Cardiac muscle cell (in vitro differentiated cells and primary cell): Measurements from ENCODE around the gene RTTN. TPM values are rescaled to one million over a fixed set of nuclear protein-coding genes. Genes with fewer than 3 reads are reported as not detected.

ENCODE experiments used
- DNase-seq, 2 donors: peaks; one replicate each; pipeline versions ENCODE4 v3.0.0 to v3.0.0-alpha.2; 2010 to 2017; ENCODE audit warnings: low read depth in 1 of 2, low spot score in 1 of 2
- H3K27ac ChIP-seq: fragments of 200-600 bp; sonication (generic); 2 replicates; pipeline ENCODE4 v1.5.1; 2016
- H3K27me3 ChIP-seq: fragments of 200-600 bp; sonication (generic); 2 replicates; pipeline ENCODE4 v1.6.0; 2016; ENCODE audit warnings: control low read depth
- H3K36me3 ChIP-seq: fragments of 200-600 bp; sonication (generic); 2 replicates; pipeline ENCODE4 v1.5.1; 2016; ENCODE audit warnings: control low read depth
- H3K4me1 ChIP-seq: fragments of 200-600 bp; sonication (generic); 2 replicates; pipeline ENCODE4 v1.8.1; 2017; ENCODE audit warnings: low read depth, mild to moderate bottlenecking, mixed run types
- H3K4me3 ChIP-seq: fragments of 200-600 bp; sonication (generic); 2 replicates; pipeline ENCODE4 v1.5.1; 2016; ENCODE audit warnings: mild to moderate bottlenecking
- H3K9me3 ChIP-seq: fragments of 200-600 bp; sonication (generic); 2 replicates; pipeline ENCODE4 v1.5.1; 2017; ENCODE audit warnings: low read depth, mild to moderate bottlenecking, control low read depth
- polyA plus RNA-seq: library from polyadenylated mRNA; unstranded; fragments of >200 nt; fragmentation: Nextera tagmentation; extraction: Ambion mirVana; gene quantifications from 2 replicates; pipeline ENCODE4 v1.2.1, GENCODE V29; 2016
- total RNA-seq: library from RNA; depleted of rRNA; stranded (reverse); fragments of >200 nt; gene quantifications from 2 replicates; pipeline ENCODE4 v1.2.3, GENCODE V29; 2016
- TF ChIP-seq, protein P1 (sequence below): IDR thresholded peaks from 2 replicates; pipeline ENCODE4 v1.5.1; 2012; ENCODE audit warnings: low read depth, mild to moderate bottlenecking, low read length

The RTTN gene
- total and polyA plus RNA-seq, 2 experiments from 2014 or later = 4.7 to 21.7 TPM

DNA sequence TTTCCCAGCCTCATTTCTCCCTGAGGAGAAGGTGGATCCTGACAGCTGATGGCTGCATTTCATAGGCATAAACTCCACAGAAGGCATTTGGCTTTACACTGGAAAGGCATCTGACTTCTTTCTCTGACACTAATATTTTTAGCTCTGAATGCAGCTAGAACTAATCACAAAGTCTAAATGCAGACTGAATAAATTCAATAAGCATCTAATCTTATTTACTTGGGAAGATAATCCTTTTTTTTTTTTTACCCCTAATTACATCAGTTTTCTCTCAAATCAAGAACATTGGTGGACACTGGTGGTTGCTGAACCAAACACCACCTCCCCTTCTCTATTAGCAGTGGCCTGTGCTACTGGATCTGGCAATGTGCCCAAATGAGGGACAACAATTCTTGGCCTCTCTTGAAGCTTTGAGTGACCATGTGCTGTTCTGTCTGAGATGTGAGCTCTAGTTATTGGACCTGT lies 206.9 kb downstream of the RTTN start:
- Histone ChIP-seq H3K27ac (peak overlapping the region; percentile 53), H3K9me3 (no peaks in the 10 kb centered on the region), H3K27me3 (no peaks in the 10 kb centered on the region), H3K4me3 (no peak overlapping the region), H3K36me3 (peaks cover 3% of the 10 kb centered on the region), H3K4me1 (peaks cover 15% of the 10 kb centered on the region)
- DNase-seq = peak in 1 of 2 donors; percentile 45
- TF ChIP-seq, protein P1, sequence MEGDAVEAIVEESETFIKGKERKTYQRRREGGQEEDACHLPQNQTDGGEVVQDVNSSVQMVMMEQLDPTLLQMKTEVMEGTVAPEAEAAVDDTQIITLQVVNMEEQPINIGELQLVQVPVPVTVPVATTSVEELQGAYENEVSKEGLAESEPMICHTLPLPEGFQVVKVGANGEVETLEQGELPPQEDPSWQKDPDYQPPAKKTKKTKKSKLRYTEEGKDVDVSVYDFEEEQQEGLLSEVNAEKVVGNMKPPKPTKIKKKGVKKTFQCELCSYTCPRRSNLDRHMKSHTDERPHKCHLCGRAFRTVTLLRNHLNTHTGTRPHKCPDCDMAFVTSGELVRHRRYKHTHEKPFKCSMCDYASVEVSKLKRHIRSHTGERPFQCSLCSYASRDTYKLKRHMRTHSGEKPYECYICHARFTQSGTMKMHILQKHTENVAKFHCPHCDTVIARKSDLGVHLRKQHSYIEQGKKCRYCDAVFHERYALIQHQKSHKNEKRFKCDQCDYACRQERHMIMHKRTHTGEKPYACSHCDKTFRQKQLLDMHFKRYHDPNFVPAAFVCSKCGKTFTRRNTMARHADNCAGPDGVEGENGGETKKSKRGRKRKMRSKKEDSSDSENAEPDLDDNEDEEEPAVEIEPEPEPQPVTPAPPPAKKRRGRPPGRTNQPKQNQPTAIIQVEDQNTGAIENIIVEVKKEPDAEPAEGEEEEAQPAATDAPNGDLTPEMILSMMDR = no peak

DNA sequence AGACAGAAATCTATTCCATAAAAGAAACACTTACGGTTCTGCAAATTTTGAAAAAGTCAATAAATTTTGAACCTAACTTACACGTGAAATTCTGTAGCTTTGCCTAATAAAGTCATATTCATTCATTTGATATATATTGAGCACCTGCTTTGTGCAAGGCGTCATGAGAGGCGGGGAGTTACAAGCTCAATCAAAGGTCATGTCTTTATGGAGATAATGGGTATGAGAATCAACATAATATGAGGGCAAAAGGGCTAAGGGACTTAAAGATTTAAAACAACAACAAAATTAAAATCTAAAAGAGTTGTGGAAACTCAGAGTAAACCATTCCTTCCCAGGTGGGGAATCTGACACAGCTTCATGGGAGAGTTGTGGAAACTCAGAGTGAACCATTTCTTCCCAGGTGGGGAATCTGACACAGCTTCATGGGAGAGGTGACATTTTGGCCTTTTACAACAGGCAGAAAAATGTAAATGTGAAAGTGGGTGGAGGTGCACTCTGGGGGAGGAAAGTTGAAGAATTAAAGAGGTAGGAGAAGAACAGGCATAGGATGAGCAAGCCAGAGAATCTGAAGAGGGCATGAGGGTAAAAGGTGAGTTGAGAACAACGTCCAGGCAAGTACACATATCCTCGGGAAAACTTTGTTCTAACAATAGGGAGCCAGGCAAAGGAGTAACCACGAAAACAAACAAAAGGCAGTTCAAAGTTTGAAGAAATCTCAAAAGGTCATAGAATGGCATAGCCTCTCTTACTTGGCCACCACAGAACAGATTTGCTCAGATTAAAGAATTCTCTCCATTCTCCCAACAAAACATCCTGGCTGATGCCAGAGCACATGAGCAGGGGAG lies 208.3 kb downstream of the RTTN start:
- no peak for DNase-seq
- H3K27ac ChIP-seq = no peak overlapping the region
- H3K27me3 ChIP-seq = no peaks in the 10 kb centered on the region
- TF ChIP-seq, protein P1 = no peak
- no peak overlapping the region for H3K4me3 ChIP-seq
- H3K9me3 ChIP-seq = no peaks in the 10 kb centered on the region
- peaks cover 2% of the 10 kb centered on the region for H3K36me3 ChIP-seq
- H3K4me1 ChIP-seq = peaks cover 15% of the 10 kb centered on the region

DNA sequence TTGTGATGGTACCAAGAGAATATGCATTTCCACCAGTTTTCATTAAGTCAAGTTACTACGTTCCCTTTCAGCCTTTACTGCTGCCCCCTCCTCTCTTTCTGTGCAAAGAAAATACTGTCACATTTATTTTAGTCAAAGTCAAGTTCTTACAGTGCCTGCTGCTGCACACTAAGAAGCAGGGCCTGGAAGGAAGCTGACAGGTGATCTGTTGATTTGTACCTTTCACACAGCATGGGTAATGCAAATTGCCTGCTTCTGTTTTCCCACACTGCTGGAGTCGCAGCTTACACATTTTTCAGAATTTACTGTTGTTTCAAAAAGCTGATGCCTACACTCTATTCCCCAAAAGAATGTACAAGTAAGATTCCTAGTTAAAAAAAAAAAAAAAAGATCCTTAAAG lies 209.1 kb downstream of the RTTN start:
- Histone ChIP-seq H3K36me3 (no peaks in the 10 kb centered on the region), H3K27ac (no peak overlapping the region), H3K27me3 (no peaks in the 10 kb centered on the region), H3K9me3 (no peaks in the 10 kb centered on the region), H3K4me1 (peaks cover 15% of the 10 kb centered on the region), H3K4me3 (no peak overlapping the region)
- peak in 1 of 2 donors; percentile 20 for DNase-seq
- TF ChIP-seq, protein P1 = no peak

DNA sequence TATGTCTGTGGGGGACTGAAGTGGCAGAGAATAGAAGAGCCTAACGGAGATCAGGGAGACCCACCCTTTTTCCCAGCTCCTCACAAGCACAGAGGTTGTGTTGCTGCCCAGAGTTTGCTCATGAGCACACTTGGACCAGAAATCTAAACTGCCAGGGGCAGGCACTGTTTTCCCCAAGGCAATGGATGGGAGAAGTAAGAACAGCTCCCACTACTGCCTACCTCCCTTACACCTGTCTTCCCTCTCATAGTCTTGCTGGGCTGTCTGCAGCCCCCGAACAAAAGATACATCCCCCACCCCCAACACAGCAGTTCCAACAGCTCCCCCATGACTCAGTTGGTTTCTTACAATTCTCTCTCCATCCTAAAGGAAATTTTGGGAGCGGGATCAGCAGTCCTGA lies 209.7 kb downstream of the RTTN start:
- peaks cover 15% of the 10 kb centered on the region for H3K4me1 ChIP-seq
- no peaks in the 10 kb centered on the region for H3K9me3 ChIP-seq
- H3K27ac ChIP-seq = no peak overlapping the region
- DNase-seq = no peak
- TF ChIP-seq, protein P1 = no peak
- no peak overlapping the region for H3K4me3 ChIP-seq
- no peaks in the 10 kb centered on the region for H3K27me3 ChIP-seq
- no peaks in the 10 kb centered on the region for H3K36me3 ChIP-seq

DNA sequence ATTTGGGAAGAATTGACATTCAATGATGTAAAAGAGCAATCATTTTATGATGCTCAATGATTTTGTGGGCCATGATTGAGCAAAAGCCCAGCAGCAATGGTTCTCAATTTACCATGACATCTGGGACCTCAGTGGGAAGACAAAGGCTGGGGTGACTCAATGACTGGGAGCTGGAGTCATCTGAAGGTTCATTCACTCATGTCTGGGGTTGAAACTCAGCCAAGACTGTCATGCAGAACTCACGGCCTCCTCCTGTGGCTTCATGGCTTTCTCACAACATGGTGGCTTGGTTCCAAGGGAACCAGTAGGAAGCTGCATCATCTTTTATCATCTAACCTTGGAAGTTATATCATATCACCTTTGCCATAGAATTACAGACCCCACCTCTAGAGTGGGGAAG lies 212.7 kb downstream of the RTTN start:
- Histone ChIP-seq H3K9me3 (no peaks in the 10 kb centered on the region), H3K36me3 (no peaks in the 10 kb centered on the region), H3K27me3 (no peaks in the 10 kb centered on the region), H3K4me3 (no peak overlapping the region), H3K4me1 (peaks cover 7% of the 10 kb centered on the region), H3K27ac (no peak overlapping the region)
- TF ChIP-seq, protein P1 = no peak
- no peak for DNase-seq
